GM18519 (cell line): ENCODE data around the gene NABP1.
"Not testable (repeated sequence)": the region's sequence is repeated elsewhere in the genome, so short reads cannot be mapped to it uniquely, and the experiment has no call there.

ENCODE experiments used
- ATAC-seq: cut with Tn5 transposase; IDR thresholded peaks from one replicate; pipeline ENCODE4 v1.9.1; 2021; ENCODE audit warnings: mild to moderate bottlenecking, moderate library complexity; ENCODE audit not compliant: unreplicated experiment, low FRiP score

Gene NABP1

GRCh38 chr2:191677646-191678436 lies at the start of gene NABP1:
Gene NABP1 (plus strand): TSS chr2:191678136. CDS start chr2:191678615, 479 bp downstream.
- ATAC-seq = peak; percentile 42

- ATAC-seq = no peak
Measured at GRCh38 chr2:191629001-191629453, 48.9 kb upstream of the NABP1 start.

GRCh38 chr2:191629976-191630712 lies 47.8 kb upstream of the NABP1 start:
- ATAC-seq = no peak

GRCh38 chr2:191631754-191632153 lies 46.2 kb upstream of the NABP1 start:
- ATAC-seq = no peak

GRCh38 chr2:191632426-191632825 lies 45.5 kb upstream of the NABP1 start:
- ATAC-seq = no peak

GRCh38 chr2:191634791-191635190 lies 43.1 kb upstream of the NABP1 start:
- no peak for ATAC-seq

GRCh38 chr2:191635333-191636234 lies 42.4 kb upstream of the NABP1 start:
- peak; percentile 85 for ATAC-seq

- no peak for ATAC-seq
Measured at GRCh38 chr2:191636235-191636543, 41.7 kb upstream of the NABP1 start.

- ATAC-seq = no peak
Measured at GRCh38 chr2:191636586-191636985, 41.4 kb upstream of the NABP1 start.

- ATAC-seq = peak; percentile 61
Measured at GRCh38 chr2:191637182-191638078, 40.5 kb upstream of the NABP1 start.

GRCh38 chr2:191638079-191638801 lies 39.7 kb upstream of the NABP1 start:
- peak; percentile 1 for ATAC-seq

GRCh38 chr2:191638802-191639172 lies 39.1 kb upstream of the NABP1 start:
- no peak for ATAC-seq

- ATAC-seq = no peak
Measured at GRCh38 chr2:191641609-191642008, 36.3 kb upstream of the NABP1 start.

GRCh38 chr2:191642541-191642940 lies 35.4 kb upstream of the NABP1 start:
- ATAC-seq = no peak

- no peak for ATAC-seq
Measured at GRCh38 chr2:191643429-191643828, 34.5 kb upstream of the NABP1 start.

GRCh38 chr2:191644613-191645012 lies 33.3 kb upstream of the NABP1 start:
- not testable (repeated sequence) for ATAC-seq

GRCh38 chr2:191645032-191645431 lies 32.9 kb upstream of the NABP1 start:
- no peak for ATAC-seq

GRCh38 chr2:191645434-191646162 lies 32.3 kb upstream of the NABP1 start:
- no peak for ATAC-seq
